GM23338 (cell line): ENCODE measurements around the gene COL4A6.

Source experiments
- CREB1 ChIP-seq: fragments of 250-450 bp; sonication (Bioruptor Pico); IDR thresholded peaks from 2 replicates; pipeline ENCODE4 v1.5.0; 2020; ENCODE audit warnings: low read depth, mild to moderate bottlenecking, moderate library complexity
- EZH2 ChIP-seq: fragments of 200-600 bp; sonication (generic); IDR thresholded peaks from one replicate; pipeline ENCODE4 v1.8.0; 2017; ENCODE audit warnings: antibody characterized with exemption, mild to moderate bottlenecking, low read depth; ENCODE audit not compliant: unreplicated experiment
- EZH2phosphoT487 ChIP-seq: fragments of 200-600 bp; sonication (generic); IDR thresholded peaks from one replicate; pipeline ENCODE4 v1.8.1; 2018; ENCODE audit warnings: antibody characterized with exemption; ENCODE audit not compliant: unreplicated experiment
- JUNB ChIP-seq: IDR thresholded peaks from one replicate; pipeline ENCODE4 v1.6.1; 2016; ENCODE audit warnings: antibody characterized with exemption; ENCODE audit not compliant: unreplicated experiment
- NANOG ChIP-seq: IDR thresholded peaks from 2 replicates; pipeline ENCODE4 v1.6.1; 2016; ENCODE audit warnings: antibody characterized with exemption, borderline replicate concordance
- POLR2AphosphoS5 ChIP-seq: IDR thresholded peaks from 2 replicates; pipeline ENCODE4 v1.6.1; 2016; ENCODE audit warnings: antibody characterized with exemption, low read depth
- REST ChIP-seq: IDR thresholded peaks from one replicate; pipeline ENCODE4 v1.6.1; 2018; ENCODE audit warnings: antibody characterized with exemption; ENCODE audit not compliant: unreplicated experiment
- ZNF114 ChIP-seq: fragments of 250-450 bp; sonication (Bioruptor Pico); IDR thresholded peaks from 2 replicates; pipeline ENCODE4 v1.5.0; 2020; ENCODE audit warnings: mild to moderate bottlenecking, moderate library complexity
- ZNF331 ChIP-seq: fragments of 250-450 bp; sonication (Bioruptor Pico); IDR thresholded peaks from 2 replicates; pipeline ENCODE4 v1.5.0; 2020; ENCODE audit warnings: low read depth, mild to moderate bottlenecking, moderate library complexity
- TF ChIP-seq, protein P1 (sequence below), 2 experiments: fragments of 200-600 bp in 1 of 2; sonication (generic) in 1 of 2; conservative IDR thresholded peaks; 2 replicates each; pipeline versions ENCODE4 v1.5.1 to v1.6.1; 2016 to 2017; ENCODE audit warnings: antibody characterized with exemption in 2 of 2, low read depth in 2 of 2, mild to moderate bottlenecking in 2 of 2, moderate library complexity in 1 of 2
- TF ChIP-seq, protein P2 (sequence below): IDR thresholded peaks from 2 replicates; pipeline ENCODE4 v1.6.1; 2016; ENCODE audit warnings: antibody characterized with exemption

GRCh38 chrX:108230574-108230973, 207.6 kb downstream of the COL4A6 start:
- TF ChIP-seq, protein P1, sequence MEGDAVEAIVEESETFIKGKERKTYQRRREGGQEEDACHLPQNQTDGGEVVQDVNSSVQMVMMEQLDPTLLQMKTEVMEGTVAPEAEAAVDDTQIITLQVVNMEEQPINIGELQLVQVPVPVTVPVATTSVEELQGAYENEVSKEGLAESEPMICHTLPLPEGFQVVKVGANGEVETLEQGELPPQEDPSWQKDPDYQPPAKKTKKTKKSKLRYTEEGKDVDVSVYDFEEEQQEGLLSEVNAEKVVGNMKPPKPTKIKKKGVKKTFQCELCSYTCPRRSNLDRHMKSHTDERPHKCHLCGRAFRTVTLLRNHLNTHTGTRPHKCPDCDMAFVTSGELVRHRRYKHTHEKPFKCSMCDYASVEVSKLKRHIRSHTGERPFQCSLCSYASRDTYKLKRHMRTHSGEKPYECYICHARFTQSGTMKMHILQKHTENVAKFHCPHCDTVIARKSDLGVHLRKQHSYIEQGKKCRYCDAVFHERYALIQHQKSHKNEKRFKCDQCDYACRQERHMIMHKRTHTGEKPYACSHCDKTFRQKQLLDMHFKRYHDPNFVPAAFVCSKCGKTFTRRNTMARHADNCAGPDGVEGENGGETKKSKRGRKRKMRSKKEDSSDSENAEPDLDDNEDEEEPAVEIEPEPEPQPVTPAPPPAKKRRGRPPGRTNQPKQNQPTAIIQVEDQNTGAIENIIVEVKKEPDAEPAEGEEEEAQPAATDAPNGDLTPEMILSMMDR (conservative IDR thresholded peaks at IDR 0.05; ENCODE audit: low read depth in 2 of 2): no peak
- TF ChIP-seq EZH2phosphoT487 (no peak), REST (no peak), POLR2AphosphoS5 (no peak), EZH2 (no peak), CREB1 (no peak), ZNF331 (CRISPR knock-in tag) (no peak), JUNB (no peak), ZNF114 (no peak), NANOG (no peak)
- TF ChIP-seq, protein P2, sequence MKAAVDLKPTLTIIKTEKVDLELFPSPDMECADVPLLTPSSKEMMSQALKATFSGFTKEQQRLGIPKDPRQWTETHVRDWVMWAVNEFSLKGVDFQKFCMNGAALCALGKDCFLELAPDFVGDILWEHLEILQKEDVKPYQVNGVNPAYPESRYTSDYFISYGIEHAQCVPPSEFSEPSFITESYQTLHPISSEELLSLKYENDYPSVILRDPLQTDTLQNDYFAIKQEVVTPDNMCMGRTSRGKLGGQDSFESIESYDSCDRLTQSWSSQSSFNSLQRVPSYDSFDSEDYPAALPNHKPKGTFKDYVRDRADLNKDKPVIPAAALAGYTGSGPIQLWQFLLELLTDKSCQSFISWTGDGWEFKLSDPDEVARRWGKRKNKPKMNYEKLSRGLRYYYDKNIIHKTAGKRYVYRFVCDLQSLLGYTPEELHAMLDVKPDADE: no peak
